Astrocyte of the cerebellum (primary cell): ENCODE data around the gene TRPV5.

Experiments used
- DNase-seq: peaks from one replicate; pipeline ENCODE4 v3.0.0-alpha.2; 2011; ENCODE audit warnings: low read depth
- H3K4me3 ChIP-seq: 2 replicates; pipeline ENCODE4 v1.5.1; 2011; ENCODE audit warnings: mild to moderate bottlenecking, low read depth, low read length, moderate library complexity
- in situ Hi-C: cut with HindIII; loops from 2 replicates; pipeline ENCODE4 v1.10.0; 2017; ENCODE audit warnings: low sequenced_read_pairs
- TF ChIP-seq, protein P1 (sequence below): IDR thresholded peaks from 2 replicates; pipeline ENCODE4 v1.5.1; 2012; ENCODE audit warnings: low read length, low read depth, moderate library complexity, mild to moderate bottlenecking; ENCODE audit errors: missing control alignments

The TRPV5 gene

DNA sequence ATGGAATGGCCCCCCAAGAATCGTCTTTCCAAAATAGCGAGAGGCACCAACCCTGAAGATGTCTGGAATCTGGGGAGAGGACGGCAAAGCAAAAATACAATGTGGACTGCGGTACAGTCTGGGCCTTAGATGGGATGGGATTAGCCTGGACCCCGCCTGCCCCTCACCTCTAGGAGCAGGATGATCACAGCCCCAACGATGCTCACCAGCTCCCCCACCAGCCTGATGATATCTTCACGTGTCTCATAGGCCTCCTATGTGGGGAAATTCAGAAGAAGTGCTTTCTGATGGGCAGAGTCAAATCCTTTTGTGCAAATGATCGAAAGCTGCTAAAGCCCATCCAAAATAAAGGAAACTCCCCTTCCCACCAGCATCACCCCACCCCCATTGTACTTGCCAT lies 18.2 kb downstream of the TRPV5 start:
- in situ Hi-C loops, result loop anchor here (5.0 kb wide), 1 partner anchor 67 kb away; no protein-coding TSS in a partner anchor
- TF ChIP-seq, protein P1, sequence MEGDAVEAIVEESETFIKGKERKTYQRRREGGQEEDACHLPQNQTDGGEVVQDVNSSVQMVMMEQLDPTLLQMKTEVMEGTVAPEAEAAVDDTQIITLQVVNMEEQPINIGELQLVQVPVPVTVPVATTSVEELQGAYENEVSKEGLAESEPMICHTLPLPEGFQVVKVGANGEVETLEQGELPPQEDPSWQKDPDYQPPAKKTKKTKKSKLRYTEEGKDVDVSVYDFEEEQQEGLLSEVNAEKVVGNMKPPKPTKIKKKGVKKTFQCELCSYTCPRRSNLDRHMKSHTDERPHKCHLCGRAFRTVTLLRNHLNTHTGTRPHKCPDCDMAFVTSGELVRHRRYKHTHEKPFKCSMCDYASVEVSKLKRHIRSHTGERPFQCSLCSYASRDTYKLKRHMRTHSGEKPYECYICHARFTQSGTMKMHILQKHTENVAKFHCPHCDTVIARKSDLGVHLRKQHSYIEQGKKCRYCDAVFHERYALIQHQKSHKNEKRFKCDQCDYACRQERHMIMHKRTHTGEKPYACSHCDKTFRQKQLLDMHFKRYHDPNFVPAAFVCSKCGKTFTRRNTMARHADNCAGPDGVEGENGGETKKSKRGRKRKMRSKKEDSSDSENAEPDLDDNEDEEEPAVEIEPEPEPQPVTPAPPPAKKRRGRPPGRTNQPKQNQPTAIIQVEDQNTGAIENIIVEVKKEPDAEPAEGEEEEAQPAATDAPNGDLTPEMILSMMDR, result no peak
- no peak overlapping the region for H3K4me3 ChIP-seq
- DNase-seq, result no peak

DNA sequence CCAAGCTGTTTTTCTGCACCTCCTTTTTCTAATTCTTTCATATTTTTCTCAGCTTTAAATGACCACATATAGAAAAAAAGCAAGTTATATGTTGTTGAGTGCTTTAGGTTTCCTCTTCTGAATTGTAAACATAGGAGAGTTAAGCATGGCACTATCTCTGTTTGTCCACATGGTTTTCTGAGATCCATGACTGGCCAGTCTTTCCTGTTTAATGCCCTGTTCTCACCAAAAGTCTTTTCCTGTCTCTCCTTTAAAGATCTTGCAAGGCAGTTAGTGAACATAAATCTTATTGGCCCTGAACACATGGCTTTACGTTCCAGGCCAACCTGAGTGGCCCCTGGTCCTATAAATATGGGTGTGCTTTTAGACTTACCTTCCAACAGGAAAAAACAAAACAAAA lies 19.4 kb downstream of the TRPV5 start:
- TF ChIP-seq, protein P1, result no peak
- no peak for DNase-seq

DNA sequence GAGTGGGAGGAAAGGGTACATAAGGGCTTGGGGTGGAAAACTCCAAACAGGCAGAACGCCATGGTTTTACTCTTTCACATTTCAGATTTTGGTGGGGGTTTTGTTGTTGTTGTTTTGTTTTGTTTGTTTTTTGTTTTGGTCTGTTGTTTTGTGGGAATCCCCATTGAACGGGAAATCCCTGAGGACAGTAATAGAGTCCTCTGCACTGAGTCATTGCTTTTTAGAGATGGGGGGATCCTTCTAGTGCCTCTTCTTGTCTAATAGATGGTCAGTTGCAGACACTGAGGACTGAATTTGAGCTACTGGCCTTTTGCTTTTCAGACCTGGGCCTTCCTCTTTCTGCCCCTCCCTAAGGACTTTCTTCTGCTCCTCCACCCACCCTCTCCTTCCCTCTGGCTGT lies 20.0 kb downstream of the TRPV5 start:
- in situ Hi-C loops, result no loop called here
- TF ChIP-seq, protein P1, result no peak
- no peak for DNase-seq
- H3K4me3 ChIP-seq, result no peak overlapping the region

More for the DNA sequence above, 19.4 kb downstream of the TRPV5 start:
- H3K4me3 ChIP-seq, result no peak overlapping the region
- in situ Hi-C loops, result no loop called here

DNA sequence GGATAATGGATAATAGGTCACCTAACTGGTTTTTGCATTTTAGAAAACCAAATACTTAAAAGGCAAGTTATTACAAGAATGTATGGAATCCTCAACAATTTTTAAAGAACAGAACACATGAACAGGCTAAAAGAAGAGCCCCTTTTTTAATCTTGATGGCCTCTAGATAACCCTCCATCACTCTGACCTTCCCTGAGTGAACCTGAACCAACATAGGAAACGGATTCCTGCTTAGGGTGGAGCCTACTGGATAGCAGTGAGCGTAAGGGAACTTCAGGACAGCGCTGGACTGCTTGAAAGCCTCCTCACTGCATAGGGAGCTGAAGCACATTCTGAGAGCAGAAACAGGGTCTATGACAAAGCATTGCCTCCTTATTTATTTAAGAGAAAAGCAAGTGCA lies 20.5 kb downstream of the TRPV5 start:
- in situ Hi-C loops, result no loop called here
- TF ChIP-seq, protein P1, result no peak
- no peak overlapping the region for H3K4me3 ChIP-seq
- no peak for DNase-seq

DNA sequence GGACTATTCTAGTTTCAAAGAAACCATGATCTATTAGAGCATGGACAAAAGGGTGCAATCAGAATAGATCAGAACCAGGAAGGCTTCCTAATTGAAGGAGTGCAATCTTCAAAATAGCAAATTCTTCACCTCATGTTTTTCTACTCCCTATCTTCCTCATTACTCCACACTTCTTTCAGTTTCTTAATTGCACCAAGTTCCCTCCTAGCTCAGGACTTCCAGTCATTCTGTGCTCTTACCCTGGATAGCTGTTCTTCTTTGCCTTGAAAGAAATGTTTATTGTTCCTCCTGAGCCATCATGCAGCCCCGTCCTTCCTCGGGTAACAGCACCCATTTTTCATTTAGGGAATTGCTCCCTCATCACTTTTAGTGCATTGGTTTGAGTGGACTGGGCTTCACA lies 23.1 kb downstream of the TRPV5 start:
- TF ChIP-seq, protein P1, result no peak
- in situ Hi-C loops, result no loop called here
- DNase-seq, result no peak
- H3K4me3 ChIP-seq, result no peak overlapping the region

DNA sequence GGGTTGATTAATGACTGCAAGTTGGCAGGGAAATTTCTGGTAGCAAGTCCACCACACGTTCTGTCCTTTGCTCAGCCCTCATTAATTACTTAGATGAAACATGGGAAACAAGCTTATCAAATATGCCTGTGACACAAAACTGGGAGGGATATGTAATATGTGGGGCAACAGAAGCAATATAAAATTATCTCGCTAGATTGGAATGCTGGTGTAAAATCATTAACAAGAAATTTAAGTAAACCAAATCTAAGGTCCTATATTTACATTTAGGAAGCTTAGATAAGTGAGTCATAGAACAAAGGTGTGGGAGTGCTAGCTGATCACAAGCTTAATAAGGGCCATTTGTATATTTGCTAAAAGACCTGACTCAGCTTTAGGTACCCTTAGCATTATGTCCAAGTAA lies 23.5 kb downstream of the TRPV5 start:
- TF ChIP-seq, protein P1, result no peak
- in situ Hi-C loops, result no loop called here
- DNase-seq, result no peak

More for the DNA sequence above, 23.5 kb downstream of the TRPV5 start:
- H3K4me3 ChIP-seq, result no peak overlapping the region
